EH (cell line): ENCODE results near the gene ABHD14A.

Source experiments
- DNase-seq: peaks from one replicate; pipeline ENCODE4 v3.0.0-alpha.2; 2015; ENCODE audit warnings: low read depth

Gene ABHD14A

GRCh38 chr3:51957520-51958205, 17.2 kb upstream of the ABHD14A start:
- no peak for DNase-seq

DNA sequence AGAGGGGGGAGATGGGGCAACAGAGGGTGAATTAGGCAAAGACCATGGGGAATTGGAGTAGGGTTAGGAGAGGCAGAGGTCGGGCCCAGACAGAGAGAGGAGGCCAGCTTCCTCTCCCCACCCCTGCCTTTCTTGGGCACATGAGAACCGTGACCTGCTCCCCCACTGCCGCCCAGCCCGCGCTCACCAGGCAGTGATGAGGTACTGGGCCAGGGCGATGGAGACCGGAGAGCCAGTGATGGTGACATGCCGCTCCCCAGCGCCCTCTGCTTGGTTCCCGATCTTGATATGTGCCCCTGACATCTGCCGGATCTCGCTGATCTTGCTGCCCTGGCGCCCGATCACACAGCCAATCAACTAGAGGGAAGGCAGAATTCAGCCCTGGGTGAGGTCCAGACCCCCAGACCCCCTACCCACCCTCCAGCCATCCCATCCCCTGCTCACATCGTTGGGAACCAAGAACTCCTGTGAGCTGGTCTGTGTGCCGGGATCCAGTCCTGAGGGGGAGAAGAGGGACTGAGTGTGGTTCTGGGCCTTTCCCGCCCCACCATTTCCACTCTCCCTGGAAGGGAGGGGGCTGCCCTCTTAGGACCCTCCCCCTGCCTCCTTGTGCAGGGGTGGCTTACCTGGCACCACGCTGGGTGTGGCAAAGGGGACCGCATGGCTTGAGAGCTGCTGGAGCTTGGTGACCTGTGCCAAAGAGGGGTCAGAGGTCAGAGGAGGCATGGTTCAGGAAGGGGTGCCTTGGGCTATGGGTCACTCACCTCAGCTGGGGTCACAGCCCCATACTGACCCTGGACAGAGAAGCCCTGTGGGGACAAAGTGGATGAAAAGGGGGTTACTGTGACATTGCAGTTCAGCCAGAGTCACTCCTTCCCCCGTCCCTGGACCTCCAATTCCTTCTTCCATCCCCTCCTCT, 16.0 kb upstream of the ABHD14A start:
- DNase-seq, result no peak

- DNase-seq, result no peak
Measured at GRCh38 chr3:51959651-51960050, 15.2 kb upstream of the ABHD14A start.

DNA sequence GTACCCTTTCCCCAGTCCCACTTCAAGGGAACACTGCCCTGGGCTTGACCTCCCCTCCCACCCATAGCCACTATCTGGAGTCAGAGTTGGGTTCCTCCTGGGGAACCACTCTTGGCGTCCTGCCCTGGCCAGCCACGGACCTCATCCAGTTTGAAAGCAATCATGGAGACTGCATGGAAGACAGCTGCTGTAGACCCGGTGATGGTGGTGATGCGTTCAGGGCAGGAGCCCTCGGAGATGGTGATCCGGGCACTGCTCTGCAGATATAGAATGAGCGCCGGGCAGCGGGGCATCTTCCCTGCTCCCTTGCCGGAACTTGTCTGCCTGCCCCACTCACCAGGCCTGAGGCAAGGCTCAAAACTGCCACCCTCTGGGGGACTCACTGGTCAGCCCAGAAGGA, 14.5 kb upstream of the ABHD14A start:
- DNase-seq, result no peak

- DNase-seq, result no peak
Measured at GRCh38 chr3:51961011-51961410, 13.9 kb upstream of the ABHD14A start.

GRCh38 chr3:51961602-51962569, 13.0 kb upstream of the ABHD14A start:
- no peak for DNase-seq

- DNase-seq, result peak; percentile 40
Measured at GRCh38 chr3:51962854-51963530, 11.9 kb upstream of the ABHD14A start.

DNA sequence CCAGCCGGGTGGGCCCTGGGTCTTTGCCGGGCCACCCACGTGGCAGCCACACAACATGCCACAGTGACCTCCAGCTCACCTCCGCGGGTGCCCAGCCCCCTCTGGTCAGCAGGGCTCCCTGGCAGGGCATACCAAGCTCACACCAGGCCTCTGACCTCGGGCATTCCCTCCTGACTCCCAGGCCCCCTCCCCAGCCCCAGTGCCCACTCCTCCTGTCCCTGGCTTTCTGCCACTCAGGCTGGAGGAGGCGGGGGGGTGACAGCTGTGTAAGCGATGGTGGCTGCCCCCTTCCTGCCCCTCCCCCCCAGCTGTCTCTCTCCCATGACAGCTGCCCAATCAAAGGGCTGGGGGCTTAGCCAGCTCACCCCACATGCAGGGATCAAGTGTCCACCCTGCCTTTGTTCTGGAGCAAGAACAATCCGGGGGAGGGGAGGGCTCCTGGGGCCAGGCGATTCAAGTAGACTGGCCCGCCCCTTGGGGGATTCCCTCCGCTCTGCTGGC, 10.9 kb upstream of the ABHD14A start:
- no peak for DNase-seq

GRCh38 chr3:51964521-51964920, 10.3 kb upstream of the ABHD14A start:
- DNase-seq, result no peak

- no peak for DNase-seq
Measured at GRCh38 chr3:51966016-51966415, 8.8 kb upstream of the ABHD14A start.

GRCh38 chr3:51966486-51966885, 8.4 kb upstream of the ABHD14A start:
- no peak for DNase-seq

- DNase-seq, result no peak
Measured at GRCh38 chr3:51966922-51967383, 7.9 kb upstream of the ABHD14A start.

DNA sequence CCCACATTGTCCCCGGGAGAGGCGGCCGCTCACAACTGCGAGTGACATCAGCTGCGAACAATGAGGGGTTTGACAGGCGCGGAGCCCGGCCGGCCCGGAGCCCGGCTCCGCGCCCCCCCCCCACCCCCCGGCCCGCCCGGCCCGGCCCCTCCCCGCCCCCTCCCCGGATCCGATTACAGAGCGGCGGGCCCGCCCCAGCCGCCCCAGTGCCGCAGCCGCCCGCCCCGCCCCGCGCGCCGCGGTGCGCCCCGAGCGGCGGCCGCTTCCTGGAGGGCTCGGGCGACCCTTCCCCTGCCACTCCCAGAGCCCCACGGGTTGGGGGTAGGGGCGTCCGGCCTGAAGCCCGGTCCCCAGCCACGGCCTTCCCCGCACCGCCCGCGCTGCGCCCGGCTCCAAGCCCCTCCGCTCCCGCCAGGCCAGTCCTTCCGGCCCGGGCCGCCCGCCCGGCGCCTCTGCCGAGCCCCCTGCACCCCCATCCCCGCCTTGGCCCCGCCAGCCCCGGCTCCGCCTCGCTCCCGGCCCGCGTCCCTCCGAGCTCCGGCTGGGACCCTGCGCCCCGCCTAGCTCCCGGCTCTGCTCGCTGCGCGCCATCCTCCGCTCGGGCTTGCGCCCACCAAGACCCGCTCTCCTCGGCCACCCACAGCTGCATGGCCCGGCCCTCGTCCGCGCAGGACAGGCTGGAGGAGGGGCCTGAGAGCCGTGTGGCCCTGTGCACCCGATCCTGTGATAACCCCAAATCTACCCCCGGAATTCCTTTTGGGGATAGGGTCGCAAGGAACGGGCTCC, 7.3 kb upstream of the ABHD14A start, which contains the start of gene PCBP4:
TSS of gene PCBP4 (minus strand) at position 71 of the 786 bp plus-strand sequence. CDS start 6,214 bp downstream, outside the sequence.
- DNase-seq, result peak; percentile 83

GRCh38 chr3:51968170-51968775, 6.6 kb upstream of the ABHD14A start:
- DNase-seq, result peak; percentile 21

GRCh38 chr3:51968883-51969678, 5.8 kb upstream of the ABHD14A start:
- no peak for DNase-seq

GRCh38 chr3:51969841-51970240, 5.0 kb upstream of the ABHD14A start:
- DNase-seq, result no peak

GRCh38 chr3:51970606-51971300, 4.1 kb upstream of the ABHD14A start:
- no peak for DNase-seq

DNA sequence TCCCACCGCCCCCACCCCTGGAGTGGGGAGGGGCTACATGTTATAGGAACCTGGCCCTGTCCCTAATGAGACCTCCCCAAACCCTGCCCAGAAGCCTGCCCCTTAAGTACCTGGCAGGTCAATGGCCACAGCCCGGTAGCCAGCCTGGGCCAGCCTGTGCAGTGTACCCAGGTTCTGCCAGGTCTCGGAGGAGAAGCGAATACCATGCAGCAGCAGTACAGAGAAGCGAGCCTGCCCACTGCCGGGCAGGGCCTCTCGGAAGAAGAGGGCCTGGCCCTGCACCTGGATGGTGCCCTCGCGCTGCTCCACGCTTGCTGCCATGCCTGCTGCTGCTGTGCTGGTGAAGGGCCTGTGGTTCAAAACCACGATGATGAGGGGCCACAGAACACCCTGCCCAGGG, 3.5 kb upstream of the ABHD14A start:
- no peak for DNase-seq
